GM18951 (cell line): Measurements from ENCODE around the gene HOXB5.

Experiments
- POLR2A ChIP-seq: IDR thresholded peaks from 4 replicates; pipeline ENCODE4 v1.6.1; 2011; ENCODE audit warnings: mild to moderate bottlenecking; ENCODE audit not compliant: insufficient read length, insufficient read depth; ENCODE audit errors: extremely low read depth
- in situ Hi-C: fragments of 300-500 bp; cut with MboI; formaldehyde crosslinking; loops from one replicate; pipeline ENCODE4 v1.12.0; 2022; ENCODE audit warnings: low sequenced_read_pairs, mixed read lengths, inconsistent platforms; ENCODE audit not compliant: unreplicated experiment

Gene HOXB5

DNA sequence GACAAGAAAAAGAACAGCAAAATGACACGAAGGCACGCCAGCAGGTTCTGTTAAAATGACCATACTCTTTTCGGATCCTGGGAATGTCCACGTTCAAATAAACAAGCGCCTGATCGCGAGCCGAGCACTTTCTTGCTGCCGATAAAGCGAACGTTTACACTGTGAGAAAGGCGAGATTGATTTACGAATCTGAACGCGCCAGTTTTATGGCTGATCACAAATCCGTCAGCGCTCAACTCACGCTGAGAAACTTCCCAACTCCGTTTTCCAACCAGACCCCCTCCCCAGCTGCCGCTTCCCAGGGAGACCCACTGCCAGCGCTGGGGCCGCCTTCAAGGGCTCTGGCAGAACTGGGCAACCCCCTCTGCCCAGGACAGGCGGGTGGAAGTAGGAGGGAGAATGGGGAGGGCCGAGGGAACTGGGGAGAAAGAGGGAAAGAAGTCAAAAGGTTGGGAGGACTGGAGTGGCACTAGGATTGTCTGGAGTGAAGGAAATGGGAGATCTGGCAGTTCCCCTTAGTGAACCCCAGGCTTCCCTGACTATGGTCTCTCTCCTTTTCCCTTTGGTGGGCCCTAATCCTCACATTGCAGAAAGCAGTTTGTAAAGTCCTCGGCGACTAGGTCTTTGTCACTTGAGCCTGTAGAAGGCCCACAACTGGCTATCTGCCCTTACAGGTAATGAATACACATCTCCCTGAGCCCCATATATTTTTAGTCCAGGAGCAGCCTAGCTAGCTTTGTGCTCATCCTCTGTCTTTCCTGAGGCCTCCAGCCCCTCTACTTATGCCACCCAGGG lies 22.4 kb downstream of the HOXB5 start:
- TF ChIP-seq POLR2A = no peak
- in situ Hi-C loops = no loop called here

DNA sequence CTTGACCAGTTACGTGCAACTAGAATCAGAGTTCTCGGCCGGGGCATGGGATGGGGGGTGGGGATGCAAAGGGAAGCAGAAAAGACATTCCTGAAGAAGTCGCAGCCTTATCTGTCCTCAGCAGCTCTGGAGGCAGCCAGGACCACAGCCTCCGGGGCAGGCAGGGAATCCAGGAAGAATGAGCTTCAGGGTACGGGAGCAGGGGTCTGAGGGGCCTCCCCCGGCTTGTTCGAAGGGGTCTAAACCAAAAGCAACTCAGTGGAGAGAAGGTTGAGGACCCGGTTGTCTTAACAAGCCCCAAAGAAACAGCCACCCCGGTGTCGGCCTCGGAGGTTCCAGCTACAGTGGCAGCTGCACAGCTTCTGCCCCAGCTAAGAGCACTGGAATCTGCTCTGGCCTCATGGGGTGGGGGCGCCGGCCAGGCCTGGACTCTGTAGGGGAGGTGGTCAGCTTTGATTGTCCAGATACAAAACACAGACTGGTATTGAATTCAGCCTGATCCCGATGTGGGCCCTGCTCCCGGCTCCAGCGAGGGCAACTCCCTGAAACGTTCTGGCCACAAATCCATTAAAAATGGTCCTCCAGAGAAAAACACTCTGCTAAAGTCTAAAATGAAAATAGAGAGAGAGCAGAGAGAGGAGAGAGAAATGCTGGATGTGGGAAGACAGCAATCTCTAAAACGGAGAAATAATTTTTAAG lies 23.1 kb downstream of the HOXB5 start:
- no peak for TF ChIP-seq POLR2A
- in situ Hi-C loops = no loop called here

DNA sequence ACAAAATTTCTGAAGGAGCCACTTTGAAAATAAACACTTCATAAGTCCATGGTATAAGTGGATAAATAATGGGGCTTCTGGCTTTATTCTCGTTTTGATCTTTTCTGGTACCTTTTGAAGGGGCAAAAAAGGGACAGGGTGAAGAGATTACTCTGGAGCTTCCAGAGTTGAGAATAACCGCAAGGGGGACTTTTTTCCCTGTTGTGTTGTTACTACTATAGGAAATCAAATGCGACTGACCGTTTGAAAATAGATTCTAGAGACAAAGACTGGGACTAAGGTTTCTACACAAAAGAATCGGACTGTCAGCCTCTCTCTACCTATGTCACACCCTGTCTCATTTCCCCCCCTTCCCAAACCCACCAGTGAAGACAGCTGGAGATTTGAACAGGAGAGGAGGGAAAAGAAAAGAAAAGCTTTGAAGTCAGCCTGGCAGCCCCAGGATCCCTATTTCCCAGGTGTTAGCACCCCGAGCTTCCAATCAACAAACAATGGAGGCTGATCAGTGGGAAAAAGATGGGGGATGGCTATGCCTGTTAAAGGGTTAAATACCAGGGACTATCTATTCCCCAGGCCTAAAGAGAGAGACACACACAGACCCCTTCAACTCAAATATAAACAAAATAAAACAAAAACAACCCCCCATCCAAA lies 23.8 kb downstream of the HOXB5 start:
- no peak for TF ChIP-seq POLR2A

DNA sequence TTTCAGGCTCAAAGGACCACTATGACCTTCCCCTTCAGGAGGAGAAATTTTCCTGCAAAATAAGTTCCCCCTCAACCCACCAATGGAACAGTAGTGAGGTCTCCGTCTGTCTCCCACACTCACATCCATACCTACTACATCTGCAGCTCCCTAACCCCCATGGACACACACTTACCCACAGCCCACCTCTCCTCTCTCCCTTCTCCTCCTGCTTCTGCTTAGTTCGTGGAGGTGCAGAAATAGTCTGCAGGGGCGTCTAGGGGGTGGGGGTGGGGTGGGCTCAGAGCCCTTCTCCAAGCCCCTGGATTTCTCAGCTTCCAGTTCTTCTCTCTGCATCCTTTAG lies 24.4 kb downstream of the HOXB5 start:
- no peak for TF ChIP-seq POLR2A
- in situ Hi-C loops = no loop called here

More for the DNA sequence above, 23.8 kb downstream of the HOXB5 start:
- in situ Hi-C loops = no loop called here

DNA sequence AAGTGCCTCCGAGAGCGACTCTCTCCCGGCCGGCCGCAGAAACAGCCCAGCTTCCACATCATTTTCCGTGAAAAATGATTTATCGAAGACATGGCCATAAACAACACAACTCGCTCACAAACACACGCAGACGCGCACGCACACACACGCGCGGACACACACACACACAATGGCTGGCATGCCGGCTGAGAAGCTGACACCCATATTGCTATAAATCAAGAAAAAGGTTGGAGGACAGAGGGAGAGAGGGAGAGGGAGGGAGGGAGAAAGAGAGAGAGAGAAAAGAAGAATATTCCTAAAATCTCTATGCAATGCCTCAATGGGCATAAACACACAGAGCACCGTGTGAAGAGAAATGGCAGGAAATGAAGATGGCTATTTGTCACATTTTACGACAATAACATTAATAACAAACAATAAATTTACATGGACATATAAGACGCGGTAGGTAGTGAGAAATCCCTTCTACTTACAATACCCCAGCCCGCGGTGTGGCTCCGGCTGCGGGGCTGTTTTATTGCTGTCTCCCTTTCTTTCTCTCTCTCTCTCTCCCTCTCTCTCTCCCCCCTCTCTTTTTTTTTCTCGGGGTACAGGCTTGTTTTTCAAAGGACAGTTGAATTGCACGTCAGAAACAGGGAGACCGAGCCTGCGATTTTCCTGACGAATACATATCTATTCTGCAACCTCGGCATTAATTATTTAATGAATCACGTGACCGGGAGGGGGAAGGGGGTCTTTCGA lies 24.9 kb downstream of the HOXB5 start:
- in situ Hi-C loops = no loop called here
- TF ChIP-seq POLR2A = no peak

DNA sequence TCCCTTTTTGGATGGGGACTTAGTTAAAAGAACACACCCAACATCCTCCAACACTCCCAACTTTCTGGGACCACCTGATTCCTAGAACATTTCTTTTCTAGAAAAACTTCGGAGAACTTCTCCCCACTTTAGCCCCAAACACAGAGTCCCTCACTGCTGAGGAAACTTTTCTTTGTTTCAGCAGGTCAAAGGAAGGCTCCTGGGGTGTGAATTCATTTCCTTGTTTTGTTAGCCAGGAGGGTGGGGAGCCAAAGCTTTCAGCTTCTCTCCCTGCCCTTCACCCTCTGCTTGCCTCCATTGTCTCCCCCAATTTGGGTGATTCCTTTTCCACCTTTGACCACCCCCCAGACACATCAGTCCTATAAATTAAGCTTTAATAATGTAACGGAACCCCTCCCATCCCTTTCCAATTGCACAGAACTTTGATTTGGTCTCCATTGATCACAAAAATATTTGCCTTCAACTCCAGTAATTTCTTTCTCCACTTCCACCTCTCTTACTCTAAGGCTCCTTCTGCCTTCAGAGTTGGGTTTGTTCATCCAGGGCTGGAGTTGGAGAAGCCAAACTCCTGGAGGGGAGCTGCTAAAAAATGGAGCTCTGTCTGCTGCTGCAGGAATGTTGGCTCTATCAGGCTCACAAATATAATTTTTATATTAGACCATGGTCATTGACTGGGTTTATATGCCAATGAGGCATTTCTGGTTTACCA lies 25.8 kb downstream of the HOXB5 start:
- no peak for TF ChIP-seq POLR2A
- in situ Hi-C loops = no loop called here

DNA sequence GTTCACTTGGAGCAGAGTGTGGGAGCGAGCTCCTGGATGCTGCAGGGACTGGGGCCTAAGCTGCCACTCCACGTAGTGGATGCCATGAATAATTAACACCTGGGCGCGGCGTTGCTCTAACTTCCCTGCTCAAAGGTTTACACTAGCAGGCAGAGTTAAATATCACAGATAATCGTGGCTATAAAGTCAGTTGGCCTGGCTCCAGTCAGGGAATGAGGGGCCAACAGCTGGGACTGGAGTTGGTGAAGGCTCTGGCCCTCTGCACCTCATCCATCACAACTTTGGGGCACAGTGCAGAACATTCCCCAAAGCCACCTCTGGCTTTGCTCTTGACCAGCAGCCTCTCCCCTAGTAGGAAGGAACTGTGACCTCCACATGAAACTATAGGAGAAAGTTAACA lies 26.4 kb downstream of the HOXB5 start:
- TF ChIP-seq POLR2A = no peak
- in situ Hi-C loops = no loop called here

DNA sequence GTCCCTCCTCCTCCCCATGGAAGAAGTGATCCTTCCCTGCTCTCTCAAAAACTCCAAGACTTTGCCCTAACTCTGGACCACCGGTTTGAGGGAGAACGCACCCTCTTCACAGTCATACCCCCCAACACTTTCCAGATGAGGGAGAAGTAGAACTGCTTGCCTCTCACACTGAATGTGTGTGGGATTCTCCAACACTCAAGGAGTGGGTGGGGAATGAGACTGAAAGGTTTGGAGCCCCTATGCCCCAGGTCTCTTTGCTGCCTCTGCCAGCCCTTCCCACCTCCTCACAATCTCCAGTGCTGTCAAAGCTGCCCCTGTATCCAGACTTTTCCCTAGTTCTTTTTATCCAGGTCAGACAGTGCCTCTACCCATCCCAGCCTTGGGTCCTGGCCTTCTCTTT lies 26.9 kb downstream of the HOXB5 start:
- in situ Hi-C loops = no loop called here
- TF ChIP-seq POLR2A = no peak

DNA sequence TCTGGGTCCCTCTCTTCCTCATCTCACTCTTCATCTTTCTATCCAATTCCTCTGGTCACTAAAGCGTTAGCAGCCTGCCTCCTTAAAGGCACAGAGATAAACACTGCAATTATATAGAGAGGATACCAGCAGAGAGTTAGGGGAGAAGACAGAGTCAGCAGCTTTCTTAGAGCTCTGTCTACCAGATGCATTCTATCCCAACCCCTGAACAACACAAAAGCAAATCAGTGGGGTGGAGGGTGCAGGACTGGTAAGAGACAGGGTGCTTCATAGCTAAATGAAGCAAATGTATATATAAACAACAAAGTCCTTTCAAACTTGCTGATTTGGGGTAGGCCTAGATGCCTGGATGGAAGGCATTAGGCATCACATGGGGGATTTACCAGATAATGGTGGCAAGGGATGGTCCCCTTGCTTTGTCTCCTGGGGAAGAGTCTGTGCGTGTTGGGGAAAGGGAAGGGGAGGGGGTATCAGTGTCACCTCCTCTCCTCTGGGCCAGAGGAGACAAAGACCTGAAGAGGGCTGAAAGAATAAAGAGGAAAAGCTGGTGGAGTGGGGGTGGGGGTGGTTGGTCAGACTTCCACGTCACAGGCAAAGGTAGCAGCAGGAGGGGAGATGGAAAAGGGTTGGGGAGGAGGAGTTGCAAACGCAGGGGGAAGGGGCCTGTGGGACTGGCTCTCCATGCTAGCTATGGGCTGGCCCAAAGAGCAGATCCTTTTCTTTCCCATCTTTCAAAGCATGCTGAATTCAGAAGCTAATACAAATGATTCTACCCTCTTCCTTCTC lies 27.5 kb downstream of the HOXB5 start:
- in situ Hi-C loops = no loop called here
- no peak for TF ChIP-seq POLR2A

DNA sequence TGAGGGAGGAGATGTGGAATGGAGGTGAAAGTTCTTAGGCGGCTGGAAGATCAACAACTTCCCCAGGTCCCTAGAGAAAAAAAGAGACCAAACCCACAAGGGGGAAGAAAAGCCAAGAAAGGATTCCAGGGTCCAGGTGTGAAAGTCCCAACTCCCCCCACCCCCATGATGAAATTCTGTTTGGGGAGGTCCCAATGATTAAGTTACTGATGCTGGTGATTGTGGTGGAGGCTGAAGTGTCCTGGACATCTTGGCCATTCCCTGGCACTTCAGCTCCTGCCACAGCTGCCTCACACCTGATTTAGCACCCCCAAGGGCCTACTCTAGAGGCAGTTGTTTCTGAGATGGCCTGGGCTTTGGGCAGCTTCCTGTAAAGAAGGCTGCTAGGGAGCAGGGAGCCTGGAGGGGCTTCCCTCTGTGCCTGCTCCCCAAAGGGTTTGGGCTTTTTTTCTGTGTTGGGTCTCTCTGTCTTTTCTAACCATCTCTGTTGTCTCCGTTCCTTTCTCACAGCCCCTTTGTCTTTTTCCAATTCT lies 28.5 kb downstream of the HOXB5 start:
- in situ Hi-C loops = no loop called here
- no peak for TF ChIP-seq POLR2A

DNA sequence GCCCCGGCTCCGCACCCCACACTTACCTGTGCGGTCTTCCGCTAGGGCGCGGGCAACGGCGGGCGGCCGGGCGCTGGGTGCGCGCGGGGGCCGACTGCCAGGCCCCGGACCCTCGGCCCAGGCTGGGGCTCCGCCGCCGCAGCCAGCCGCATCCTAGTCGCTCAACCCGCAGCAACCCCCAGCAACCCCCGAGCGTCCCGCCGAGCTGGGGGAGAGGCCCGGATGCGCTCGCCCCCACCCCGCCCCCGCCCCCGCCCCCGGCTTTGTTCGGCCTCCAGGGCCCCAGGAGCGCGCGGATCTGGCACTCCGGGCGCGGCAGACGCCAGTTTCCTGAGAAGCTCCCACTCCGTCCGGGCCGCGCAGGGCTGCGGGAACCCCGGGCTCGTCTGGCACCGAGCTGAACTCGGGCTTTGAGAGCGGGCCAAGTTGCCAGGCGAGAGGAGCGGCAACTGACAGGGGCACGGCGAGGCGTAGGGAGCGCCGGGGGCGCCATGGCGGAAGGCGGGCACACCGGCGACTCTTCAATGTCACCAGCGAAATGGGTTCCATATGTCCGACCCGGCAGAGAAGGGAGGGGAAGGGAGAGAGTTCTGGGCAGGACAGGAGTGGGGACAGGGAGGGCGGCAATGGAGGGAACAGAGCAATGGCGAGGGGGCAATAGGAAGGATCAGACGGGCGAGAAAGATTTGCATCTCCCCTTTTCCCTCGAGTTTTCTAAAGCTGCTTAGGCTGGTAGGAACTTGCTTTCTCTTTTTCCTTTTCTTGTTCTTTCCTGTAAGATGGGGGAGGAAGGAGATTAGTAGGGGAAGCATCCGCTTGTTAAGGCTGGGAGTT lies 29.2 kb downstream of the HOXB5 start:
- no peak for TF ChIP-seq POLR2A
- in situ Hi-C loops = no loop called here
